HL-60 (cell line): Measurements from ENCODE around the gene GSTM2.
"Not testable (repeated sequence)": the region's sequence is repeated elsewhere in the genome, so short reads cannot be mapped to it uniquely, and the experiment has no call there.

Source experiments
- DNase-seq, 2 experiments: peaks; one replicate each; pipeline ENCODE4 v3.0.0-alpha.2; 2010 to 2020; ENCODE audit warnings: low read depth in 1 of 2, low spot score in 1 of 2
- H3K27ac ChIP-seq: fragments of 250-450 bp; sonication (Bioruptor Pico); replicated peaks from 2 replicates; pipeline ENCODE4 v1.5.1; 2020; ENCODE audit warnings: mild to moderate bottlenecking, moderate library complexity
- H3K27me3 ChIP-seq: fragments of 250-450 bp; sonication (Bioruptor Pico); 2 replicates; pipeline ENCODE4 v1.5.1; 2021; ENCODE audit warnings: mild to moderate bottlenecking, moderate library complexity; ENCODE audit not compliant: insufficient read depth, poor library complexity, severe bottlenecking
- H3K4me3 ChIP-seq: replicated peaks from 2 replicates; pipeline ENCODE4 v1.5.1; 2011; ENCODE audit warnings: mild to moderate bottlenecking, control low read depth, low read length; ENCODE audit not compliant: insufficient read depth
- CTCF ChIP-seq: IDR thresholded peaks from one replicate; pipeline ENCODE4 v1.5.1; 2011; ENCODE audit warnings: low read length, control low read depth, inconsistent platforms; ENCODE audit not compliant: insufficient read depth
- GABPA ChIP-seq: IDR thresholded peaks from 2 replicates; pipeline ENCODE4 v1.6.1; 2012; ENCODE audit warnings: low read depth
- POLR2AphosphoS5 ChIP-seq: IDR thresholded peaks from 2 replicates; pipeline ENCODE4 v1.6.1; 2012; ENCODE audit warnings: low read depth
- REST ChIP-seq: IDR thresholded peaks from 2 replicates; pipeline ENCODE4 v1.6.1; 2012; ENCODE audit warnings: low read depth; ENCODE audit not compliant: insufficient replicate concordance
- SPI1 ChIP-seq: IDR thresholded peaks from 2 replicates; pipeline ENCODE4 v1.6.1; 2012; ENCODE audit warnings: low read depth, mild to moderate bottlenecking, borderline replicate concordance

GSTM2 gene

GRCh38 chr1:109677459-109677858, 9.6 kb downstream of the GSTM2 start:
- DNase-seq: no peak
- Histone ChIP-seq H3K4me3 (no peak overlapping the region), H3K27ac (no peak overlapping the region), H3K27me3 (no peaks in the 10 kb centered on the region)
- no peak for TF ChIP-seq POLR2AphosphoS5
- TF ChIP-seq SPI1: no peak
- TF ChIP-seq CTCF: no peak
- no peak for TF ChIP-seq GABPA
- no peak for TF ChIP-seq REST

DNA sequence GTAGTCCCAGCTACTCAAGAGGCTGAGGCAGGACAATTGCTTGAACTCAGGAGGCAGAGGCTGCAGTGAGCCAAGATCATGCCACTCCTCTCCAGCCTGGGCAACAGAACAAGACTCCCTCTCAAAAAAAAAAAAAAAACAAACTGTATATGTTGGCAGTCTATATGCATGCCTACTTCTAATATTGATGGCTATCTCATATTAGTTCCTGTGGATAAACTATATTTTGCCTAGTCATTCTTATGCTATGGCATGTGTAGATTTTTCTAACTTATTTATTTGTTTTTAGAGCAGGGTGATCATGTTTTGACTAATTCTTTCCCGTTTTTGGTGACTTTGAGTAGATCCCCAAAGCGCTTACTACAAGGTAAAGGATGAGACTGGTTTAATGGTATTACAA, 10.8 kb downstream of the GSTM2 start:
- DNase-seq, H3K27me3 ChIP-seq, H3K4me3 ChIP-seq, H3K27ac ChIP-seq: not testable (repeated sequence)

GRCh38 chr1:109684777-109685176, 16.9 kb downstream of the GSTM2 start:
- H3K4me3 ChIP-seq, H3K27me3 ChIP-seq, H3K27ac ChIP-seq: not testable (repeated sequence)
- DNase-seq: peak in 1 of 2 experiments; percentile 36

DNA sequence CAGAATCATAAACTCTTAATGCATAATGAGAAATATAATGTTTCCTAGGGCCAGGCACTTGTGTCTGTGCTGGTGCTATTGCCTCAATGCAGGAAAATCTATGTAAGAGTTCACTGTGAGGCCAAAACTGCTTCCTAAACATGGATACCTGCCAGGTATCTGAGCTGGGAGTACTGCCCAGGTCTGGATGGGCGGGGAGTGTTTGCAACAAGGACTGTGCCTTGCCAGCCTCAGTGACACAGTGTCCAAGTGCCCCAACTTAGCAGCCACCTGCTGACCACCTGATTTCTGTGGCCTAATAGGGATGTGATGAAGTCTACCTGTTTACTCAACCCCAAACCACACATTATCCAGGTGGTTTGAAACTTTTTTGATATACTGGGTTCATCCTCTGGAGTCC, 17.5 kb downstream of the GSTM2 start:
- not testable (repeated sequence) for H3K4me3 ChIP-seq, DNase-seq

GRCh38 chr1:109685890-109686289, 18.0 kb downstream of the GSTM2 start:
- H3K4me3 ChIP-seq, H3K27ac ChIP-seq, H3K27me3 ChIP-seq, DNase-seq: not testable (repeated sequence)

More for the DNA sequence above, 17.5 kb downstream of the GSTM2 start:
- H3K27ac ChIP-seq, H3K27me3 ChIP-seq: not testable (repeated sequence)

DNA sequence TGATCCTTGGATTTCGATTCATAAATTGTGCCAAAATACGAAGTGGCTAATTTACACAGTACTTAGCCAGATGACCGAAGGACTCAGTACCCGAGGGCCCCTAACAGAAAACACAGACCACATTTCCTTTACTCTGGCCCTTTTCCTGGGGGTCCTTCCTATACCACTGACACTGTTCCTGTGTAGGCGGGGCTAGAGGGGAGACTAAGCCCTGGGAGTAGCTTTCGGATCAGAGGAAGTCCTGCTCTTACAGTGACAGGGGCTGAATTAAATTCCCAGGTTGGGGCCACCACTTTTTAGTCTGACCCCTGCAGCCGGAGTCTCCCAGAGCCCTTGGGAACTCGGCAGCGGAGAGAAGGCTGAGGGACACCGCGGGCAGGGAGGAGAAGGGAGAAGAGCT, 19.3 kb downstream of the GSTM2 start:
- H3K27me3 ChIP-seq, DNase-seq, H3K4me3 ChIP-seq, H3K27ac ChIP-seq: not testable (repeated sequence)

DNA sequence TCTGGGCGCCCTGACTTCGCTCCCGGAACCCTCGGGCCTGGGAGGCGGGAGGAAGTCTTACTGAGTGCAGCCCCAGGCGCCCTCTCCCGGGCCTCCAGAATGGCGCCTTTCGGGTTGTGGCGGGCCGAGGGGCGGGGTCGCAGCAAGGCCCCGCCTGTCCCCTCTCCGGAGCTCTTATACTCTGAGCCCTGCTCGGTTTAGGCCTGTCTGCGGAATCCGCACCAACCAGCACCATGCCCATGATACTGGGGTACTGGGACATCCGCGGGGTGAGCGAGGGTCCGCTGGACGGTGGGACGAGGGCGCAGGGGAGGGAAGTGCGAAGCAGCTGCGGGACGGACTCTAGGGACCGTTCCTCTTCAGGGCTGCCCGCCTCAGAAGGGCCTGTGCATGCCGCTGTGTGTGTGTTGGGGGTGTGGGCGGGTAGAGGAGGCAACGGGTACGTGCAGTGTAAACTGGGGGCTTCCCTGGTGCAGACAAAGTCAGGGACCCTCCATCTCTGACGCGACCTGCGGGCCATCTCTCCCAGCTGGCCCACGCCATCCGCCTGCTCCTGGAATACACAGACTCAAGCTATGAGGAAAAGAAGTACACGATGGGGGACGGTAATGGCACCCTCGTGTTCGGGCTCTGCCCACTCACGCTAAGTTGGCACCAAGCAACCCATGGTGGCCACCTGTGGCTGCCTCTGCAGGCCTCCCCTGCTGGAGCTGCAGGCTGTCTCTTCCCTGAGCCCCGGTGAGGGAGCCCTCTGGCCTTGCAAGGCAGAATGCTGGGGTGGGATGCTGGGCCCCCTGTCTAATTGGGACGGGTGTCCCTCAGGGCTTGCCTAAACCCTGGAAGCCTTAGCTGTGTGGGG, 20.0 kb downstream of the GSTM2 start, which contains the start of gene GSTM1:
Gene GSTM1, plus strand, starts transcription at position 177 of the 859 bp plus-strand sequence. Its CDS starts 57 bp downstream, at position 234.
- no peak within 1 kb of the TSS for H3K27ac ChIP-seq
- no peaks in the 10 kb centered on the region for H3K27me3 ChIP-seq
- DNase-seq: peak; percentile 22 to 39
- TF ChIP-seq REST (no peak), SPI1 (no peak), GABPA (no peak), CTCF (no peak), POLR2AphosphoS5 (no peak)
- H3K4me3 ChIP-seq: peak within 1 kb of the TSS; percentile 25
